Brain microvascular endothelial cell (primary cell): ENCODE measurements around the gene SEC22C.
"Not testable (repeated sequence)": the region's sequence is repeated elsewhere in the genome, so short reads cannot be mapped to it uniquely, and the experiment has no call there.

Source experiments
- DNase-seq: peaks from one replicate; pipeline ENCODE4 v3.0.0-alpha.2; 2020
- H3K27ac ChIP-seq: fragments of 250-450 bp; sonication (Bioruptor Pico); 2 replicates; pipeline ENCODE4 v1.5.1; 2020; ENCODE audit warnings: mild to moderate bottlenecking, moderate library complexity
- H3K27me3 ChIP-seq: fragments of 250-450 bp; sonication (Bioruptor Pico); replicated peaks from 2 replicates; pipeline ENCODE4 v1.5.1; 2020; ENCODE audit warnings: mild to moderate bottlenecking
- H3K36me3 ChIP-seq: fragments of 250-450 bp; sonication (Bioruptor Pico); replicated peaks from 2 replicates; pipeline ENCODE4 v1.5.1; 2020; ENCODE audit warnings: mild to moderate bottlenecking
- H3K4me3 ChIP-seq: 2 replicates; pipeline ENCODE4 v1.5.1; 2011; ENCODE audit warnings: low read depth, mild to moderate bottlenecking, control low read depth, low read length, moderate library complexity
- CTCF ChIP-seq: IDR thresholded peaks from 2 replicates; pipeline ENCODE4 v1.5.1; 2011; ENCODE audit warnings: low read depth, mild to moderate bottlenecking, moderate library complexity, low read length, control low read depth, inconsistent platforms; ENCODE audit errors: missing control alignments
- in situ Hi-C: cut with HindIII; loops from 2 replicates; pipeline ENCODE4 v1.10.0; 2017; ENCODE audit warnings: low sequenced_read_pairs, low pct_ligation_motif_present

The SEC22C gene

GRCh38 chr3:42557854-42558253, 23.9 kb downstream of the SEC22C start:
- H3K27ac ChIP-seq, result no peak overlapping the region
- peaks cover 43% of the 10 kb centered on the region for H3K36me3 ChIP-seq
- no peaks in the 10 kb centered on the region for H3K27me3 ChIP-seq
- peak; percentile 22 for TF ChIP-seq CTCF
- in situ Hi-C loops, result no loop called here
- no peak overlapping the region for H3K4me3 ChIP-seq
- no peak for DNase-seq

- H3K36me3 ChIP-seq, result peaks cover 41% of the 10 kb centered on the region
- H3K27ac ChIP-seq, result not testable (repeated sequence)
These were observed 24.9 kb downstream of the SEC22C start for GRCh38 chr3:42556817-42557216.

GRCh38 chr3:42556089-42556632, 25.6 kb downstream of the SEC22C start:
- no peak for DNase-seq
- no peak for TF ChIP-seq CTCF
- Histone ChIP-seq H3K27me3 (no peaks in the 10 kb centered on the region), H3K4me3 (no peak overlapping the region), H3K27ac (no peak overlapping the region), H3K36me3 (peaks cover 41% of the 10 kb centered on the region)
- in situ Hi-C loops, result no loop called here

More at GRCh38 chr3:42556817-42557216, 24.9 kb downstream of the SEC22C start:
- H3K27me3 ChIP-seq, in situ Hi-C loops, H3K4me3 ChIP-seq, DNase-seq: not testable (repeated sequence)

- TF ChIP-seq CTCF, result no peak
- no peaks in the 10 kb centered on the region for H3K27me3 ChIP-seq
- H3K36me3 ChIP-seq, result peaks cover 40% of the 10 kb centered on the region
- DNase-seq, result no peak
- no peak overlapping the region for H3K4me3 ChIP-seq
- in situ Hi-C loops, result no loop called here
- H3K27ac ChIP-seq, result no peak overlapping the region
These were observed 28.9 kb downstream of the SEC22C start for GRCh38 chr3:42552830-42553229.

GRCh38 chr3:42550250-42550649, 31.5 kb downstream of the SEC22C start:
- in situ Hi-C loops, result no loop called here
- Histone ChIP-seq H3K27me3 (no peaks in the 10 kb centered on the region), H3K36me3 (peaks cover 27% of the 10 kb centered on the region), H3K27ac (no peak overlapping the region), H3K4me3 (no peak overlapping the region)
- no peak for TF ChIP-seq CTCF
- no peak for DNase-seq

- no peak overlapping the region for H3K4me3 ChIP-seq
- no peak overlapping the region for H3K27ac ChIP-seq
- no peak for TF ChIP-seq CTCF
- in situ Hi-C loops, result no loop called here
- H3K27me3 ChIP-seq, result no peaks in the 10 kb centered on the region
- DNase-seq, result no peak
- peaks cover 21% of the 10 kb centered on the region for H3K36me3 ChIP-seq
These were observed 32.6 kb downstream of the SEC22C start for GRCh38 chr3:42549131-42549530.
